RWPE1 (cell line): Measurements from ENCODE around the gene RPN2.

Source experiments
- CTCF ChIA-PET: fragments of 350-600 bp; sonication (Branson Sonifier 250); formaldehyde crosslinking; extraction: SDS; loops from one replicate; lab custom pipeline; 2021; lab: Yijun Ruan, JAX
- POLR2A ChIA-PET: fragments of 400-600 bp; formaldehyde crosslinking; extraction: SDS; loops from one replicate; lab custom pipeline; 2020; ENCODE audit warnings: antibody characterized with exemption; ENCODE audit not compliant: low non-redundant PET; lab: Yijun Ruan, JAX
- DNase-seq: peaks from one replicate; pipeline ENCODE4 v3.0.0; 2012; ENCODE audit warnings: low spot score
- H3K27ac ChIP-seq: fragments of 450-650 bp; 2 replicates; pipeline ENCODE4 v1.5.1; 2017
- CTCF ChIP-seq: fragments of 450-650 bp; conservative IDR thresholded peaks from 2 replicates; pipeline ENCODE4 v1.5.1; 2017; ENCODE audit warnings: low read depth, mild to moderate bottlenecking

Gene RPN2

GRCh38 chr20:37218441-37218840 lies 39.3 kb downstream of the RPN2 start:
- ChIA-PET CTCF (no interaction called here), POLR2A (no interaction called here)
- no peak overlapping the region for H3K27ac ChIP-seq
- TF ChIP-seq CTCF: no peak
- DNase-seq: no peak

- no peak for DNase-seq
- CTCF ChIA-PET: no interaction called here
- no peak for TF ChIP-seq CTCF
- POLR2A ChIA-PET: no interaction called here
- H3K27ac ChIP-seq: no peak overlapping the region
Observed at GRCh38 chr20:37218976-37219375, 39.8 kb downstream of the RPN2 start.

GRCh38 chr20:37219751-37220668 lies 40.9 kb downstream of the RPN2 start:
- POLR2A ChIA-PET: interaction anchor here (0.7 kb wide), 1 partner anchor 892 kb away, joined by 4 read pairs; no protein-coding TSS in a partner anchor
- no peak overlapping the region for H3K27ac ChIP-seq
- CTCF ChIA-PET: interaction anchor here (0.6 kb wide), 2 partner anchors 17 to 379 kb away, joined by 3 to 5 read pairs; no protein-coding TSS in a partner anchor
- no peak for DNase-seq
- TF ChIP-seq CTCF: no peak

GRCh38 chr20:37220731-37221130 lies 41.6 kb downstream of the RPN2 start:
- POLR2A ChIA-PET: interaction anchor here (0.7 kb wide), 1 partner anchor 892 kb away, joined by 4 read pairs; no protein-coding TSS in a partner anchor

GRCh38 chr20:37222086-37222485 lies 43.0 kb downstream of the RPN2 start:
- H3K27ac ChIP-seq: no peak overlapping the region
- no peak for DNase-seq
- TF ChIP-seq CTCF: no peak
- ChIA-PET CTCF (interaction anchor here (0.6 to 0.9 kb wide), 4 partner anchors 66 to 840 kb away, joined by 3 to 5 read pairs (median 4); no protein-coding TSS in a partner anchor), POLR2A (no interaction called here)

More at GRCh38 chr20:37220731-37221130, 41.6 kb downstream of the RPN2 start:
- H3K27ac ChIP-seq: no peak overlapping the region
- no peak for DNase-seq
- CTCF ChIA-PET: interaction anchor here (0.6 to 0.8 kb wide), 3 partner anchors 18 to 380 kb away, joined by 3 to 5 read pairs (median 3); no protein-coding TSS in a partner anchor
- no peak for TF ChIP-seq CTCF

GRCh38 chr20:37223053-37223452 lies 43.9 kb downstream of the RPN2 start:
- POLR2A ChIA-PET: no interaction called here

More at GRCh38 chr20:37223053-37223452, 43.9 kb downstream of the RPN2 start:
- no peak overlapping the region for H3K27ac ChIP-seq
- no peak for TF ChIP-seq CTCF
- peak; percentile 77 for DNase-seq
- CTCF ChIA-PET: interaction anchor here (0.6 to 1.3 kb wide), 7 partner anchors 11 to 1867 kb away, joined by 3 to 11 read pairs (median 4); no protein-coding TSS in a partner anchor
